Measurements from ENCODE around the gene SLC26A9. TPM values are rescaled to one million over a fixed set of nuclear protein-coding genes. Genes with fewer than 3 reads are reported as not detected.
"Not testable (repeated sequence)": the region's sequence is repeated elsewhere in the genome, so short reads cannot be mapped to it uniquely, and the experiment has no call there.

SLC26A9 gene
- total RNA-seq, 1 donor: not detected

DNA sequence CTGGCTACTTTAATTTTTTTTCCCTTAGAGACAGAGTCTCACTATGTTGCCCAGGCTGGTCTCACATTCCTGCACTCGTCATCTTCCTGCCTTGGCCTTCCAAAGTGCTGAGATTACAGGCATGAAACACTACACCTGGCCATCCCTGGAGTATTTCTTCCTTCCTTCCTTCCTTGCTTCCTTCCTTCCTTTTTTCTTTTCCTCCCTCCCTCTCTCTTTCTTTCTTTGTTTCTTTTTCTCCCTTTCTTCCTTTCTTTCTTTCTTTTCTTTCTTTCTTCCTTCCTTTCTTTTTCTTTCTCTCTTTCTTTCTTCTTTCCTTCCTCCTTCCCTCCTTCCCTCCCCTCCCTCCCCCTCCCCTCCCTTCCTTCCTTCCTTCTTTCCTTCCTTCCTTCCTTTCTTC is 46.9 kb downstream of the SLC26A9 start:
- Histone ChIP-seq H3K4me1 (ENCODE audit: insufficient read depth, low read length) (peaks cover 6% of the 10 kb centered on the region), H3K9me3 (ENCODE audit: low read depth, low read length) (no peaks in the 10 kb centered on the region), H3K27ac (ENCODE audit: low read depth, low read length) (no peak overlapping the region), H3K4me2 (ENCODE audit: insufficient read depth, low read length) (no peak overlapping the region), H3K27me3 (ENCODE audit: insufficient read depth, low read length) (no peaks in the 10 kb centered on the region), H2AFZ (ENCODE audit: low read length) (no peak overlapping the region), H3K79me2 (ENCODE audit: insufficient read depth, low read length) (no peaks in the 10 kb centered on the region), H4K20me1 (ENCODE audit: insufficient read depth, low read length) (no peaks in the 10 kb centered on the region), H3K36me3 (ENCODE audit: insufficient read depth, low read length) (no peaks in the 10 kb centered on the region), H3K4me3 (ENCODE audit: insufficient read depth, low read length) (no peak overlapping the region)
- TF ChIP-seq, protein P1, sequence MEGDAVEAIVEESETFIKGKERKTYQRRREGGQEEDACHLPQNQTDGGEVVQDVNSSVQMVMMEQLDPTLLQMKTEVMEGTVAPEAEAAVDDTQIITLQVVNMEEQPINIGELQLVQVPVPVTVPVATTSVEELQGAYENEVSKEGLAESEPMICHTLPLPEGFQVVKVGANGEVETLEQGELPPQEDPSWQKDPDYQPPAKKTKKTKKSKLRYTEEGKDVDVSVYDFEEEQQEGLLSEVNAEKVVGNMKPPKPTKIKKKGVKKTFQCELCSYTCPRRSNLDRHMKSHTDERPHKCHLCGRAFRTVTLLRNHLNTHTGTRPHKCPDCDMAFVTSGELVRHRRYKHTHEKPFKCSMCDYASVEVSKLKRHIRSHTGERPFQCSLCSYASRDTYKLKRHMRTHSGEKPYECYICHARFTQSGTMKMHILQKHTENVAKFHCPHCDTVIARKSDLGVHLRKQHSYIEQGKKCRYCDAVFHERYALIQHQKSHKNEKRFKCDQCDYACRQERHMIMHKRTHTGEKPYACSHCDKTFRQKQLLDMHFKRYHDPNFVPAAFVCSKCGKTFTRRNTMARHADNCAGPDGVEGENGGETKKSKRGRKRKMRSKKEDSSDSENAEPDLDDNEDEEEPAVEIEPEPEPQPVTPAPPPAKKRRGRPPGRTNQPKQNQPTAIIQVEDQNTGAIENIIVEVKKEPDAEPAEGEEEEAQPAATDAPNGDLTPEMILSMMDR (IDR thresholded peaks at IDR 0.05; ENCODE audit: extremely low read depth, low read depth, low read length): no peak
- no peak for DNase-seq (ENCODE audit: insufficient read length, low spot score, missing footprints)

DNA sequence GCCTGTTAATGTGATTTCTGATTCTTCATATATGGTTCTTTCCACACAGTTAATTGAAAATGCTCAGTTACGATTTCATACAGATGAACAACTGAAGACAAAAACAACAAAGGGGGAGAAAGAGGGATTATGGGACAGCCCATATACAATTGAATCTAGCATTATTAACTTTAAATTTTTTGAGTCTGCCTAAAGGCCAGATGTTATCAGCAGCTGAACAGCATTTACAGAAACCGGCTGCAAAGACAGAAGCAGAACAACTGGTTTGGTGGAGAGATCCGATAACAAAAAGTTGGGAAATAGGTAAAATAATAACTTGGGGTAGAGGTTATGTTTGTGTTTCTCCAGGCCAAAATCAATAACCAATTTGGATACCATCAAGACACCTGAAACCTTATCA is 49.1 kb downstream of the SLC26A9 start:
- not testable (repeated sequence) for H3K27me3 ChIP-seq (ENCODE audit: insufficient read depth, low read length); H3K4me2 ChIP-seq (ENCODE audit: insufficient read depth, low read length); DNase-seq (ENCODE audit: insufficient read length, low spot score, missing footprints)

DNA sequence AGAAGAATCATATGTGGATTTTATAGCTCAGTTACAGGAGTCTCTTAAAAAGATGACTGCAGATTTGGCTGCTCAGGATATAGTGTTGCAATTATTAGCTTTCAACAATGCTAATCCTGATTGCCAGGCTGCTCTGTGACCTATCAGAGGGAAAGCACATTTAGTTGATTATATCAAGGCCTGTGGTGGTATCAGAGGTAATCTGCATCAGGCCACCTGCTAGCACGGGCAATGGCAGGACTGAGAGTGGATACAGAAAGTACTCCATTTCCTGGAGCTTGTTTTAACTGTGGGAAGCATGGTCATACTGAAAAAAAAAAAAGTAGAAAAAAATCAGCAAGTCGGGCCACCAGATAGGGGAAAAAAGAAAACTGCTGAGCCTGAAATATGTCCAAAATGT is 51.1 kb downstream of the SLC26A9 start:
- not testable (repeated sequence) for H2AFZ ChIP-seq (ENCODE audit: low read length)

More for the DNA sequence above, 49.1 kb downstream of the SLC26A9 start:
- H3K4me1 ChIP-seq (ENCODE audit: insufficient read depth, low read length): peaks cover 27% of the 10 kb centered on the region
- H3K4me3 ChIP-seq (ENCODE audit: insufficient read depth, low read length); H3K9me3 ChIP-seq (ENCODE audit: low read depth, low read length); H3K79me2 ChIP-seq (ENCODE audit: insufficient read depth, low read length); H2AFZ ChIP-seq (ENCODE audit: low read length); H4K20me1 ChIP-seq (ENCODE audit: insufficient read depth, low read length); H3K27ac ChIP-seq (ENCODE audit: low read depth, low read length); H3K36me3 ChIP-seq (ENCODE audit: insufficient read depth, low read length): not testable (repeated sequence)

DNA sequence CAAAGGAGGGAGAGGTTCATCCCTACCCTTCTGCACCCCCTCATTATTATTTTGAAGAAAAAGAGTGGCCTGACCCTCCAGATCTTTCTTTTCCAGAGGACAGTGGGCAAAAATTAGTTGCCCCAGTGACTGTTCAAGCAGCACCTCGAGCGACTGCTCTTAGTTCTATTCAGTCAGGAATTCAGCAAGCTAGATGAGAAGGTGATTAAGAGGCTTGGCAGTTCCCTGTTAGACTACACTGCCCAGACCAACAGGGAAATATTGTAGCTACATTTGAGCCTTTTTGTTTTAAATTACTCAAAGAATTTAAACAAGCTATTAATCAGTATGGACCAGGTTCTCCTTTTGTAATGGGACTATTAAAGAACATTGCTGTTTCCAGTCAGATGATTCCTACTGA is 51.8 kb downstream of the SLC26A9 start:
- not testable (repeated sequence) for H3K27ac ChIP-seq (ENCODE audit: low read depth, low read length); DNase-seq (ENCODE audit: insufficient read length, low spot score, missing footprints); H3K36me3 ChIP-seq (ENCODE audit: insufficient read depth, low read length); H3K4me2 ChIP-seq (ENCODE audit: insufficient read depth, low read length); H4K20me1 ChIP-seq (ENCODE audit: insufficient read depth, low read length); H3K9me3 ChIP-seq (ENCODE audit: low read depth, low read length); H2AFZ ChIP-seq (ENCODE audit: low read length); H3K79me2 ChIP-seq (ENCODE audit: insufficient read depth, low read length); H3K4me3 ChIP-seq (ENCODE audit: insufficient read depth, low read length); H3K27me3 ChIP-seq (ENCODE audit: insufficient read depth, low read length)
- peaks cover 32% of the 10 kb centered on the region for H3K4me1 ChIP-seq (ENCODE audit: insufficient read depth, low read length)

More for the DNA sequence above, 51.1 kb downstream of the SLC26A9 start:
- not testable (repeated sequence) for H3K36me3 ChIP-seq (ENCODE audit: insufficient read depth, low read length); H3K27me3 ChIP-seq (ENCODE audit: insufficient read depth, low read length); H3K79me2 ChIP-seq (ENCODE audit: insufficient read depth, low read length); H4K20me1 ChIP-seq (ENCODE audit: insufficient read depth, low read length); H3K9me3 ChIP-seq (ENCODE audit: low read depth, low read length); H3K4me2 ChIP-seq (ENCODE audit: insufficient read depth, low read length); DNase-seq (ENCODE audit: insufficient read length, low spot score, missing footprints); H3K27ac ChIP-seq (ENCODE audit: low read depth, low read length); H3K4me3 ChIP-seq (ENCODE audit: insufficient read depth, low read length)
- H3K4me1 ChIP-seq (ENCODE audit: insufficient read depth, low read length): peaks cover 32% of the 10 kb centered on the region

DNA sequence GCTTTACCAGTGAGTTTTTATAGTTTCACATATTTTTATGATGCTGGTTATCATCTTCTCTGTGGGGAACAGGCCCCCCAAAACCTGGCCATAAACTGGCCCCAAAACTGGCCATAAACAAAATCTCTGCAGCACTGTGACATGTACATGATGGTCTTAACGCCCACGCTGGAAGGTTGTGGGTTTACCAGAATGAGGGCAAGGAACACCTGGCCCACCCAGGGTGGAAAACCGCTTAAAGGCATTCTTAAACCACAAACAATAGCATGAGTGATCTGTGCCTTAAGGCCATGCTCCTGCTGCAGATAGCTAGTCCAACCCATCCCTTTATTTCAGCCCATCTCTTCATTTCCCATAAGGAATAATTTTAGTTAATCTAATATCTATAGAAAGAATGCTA is 52.6 kb downstream of the SLC26A9 start:
- not testable (repeated sequence) for H3K9me3 ChIP-seq (ENCODE audit: low read depth, low read length); H2AFZ ChIP-seq (ENCODE audit: low read length); H3K4me3 ChIP-seq (ENCODE audit: insufficient read depth, low read length); DNase-seq (ENCODE audit: insufficient read length, low spot score, missing footprints); H4K20me1 ChIP-seq (ENCODE audit: insufficient read depth, low read length); H3K36me3 ChIP-seq (ENCODE audit: insufficient read depth, low read length); H3K4me2 ChIP-seq (ENCODE audit: insufficient read depth, low read length); H3K27me3 ChIP-seq (ENCODE audit: insufficient read depth, low read length); H3K79me2 ChIP-seq (ENCODE audit: insufficient read depth, low read length)
- peaks cover 32% of the 10 kb centered on the region for H3K4me1 ChIP-seq (ENCODE audit: insufficient read depth, low read length)
- H3K27ac ChIP-seq (ENCODE audit: low read depth, low read length): peak overlapping the region; percentile 57

DNA sequence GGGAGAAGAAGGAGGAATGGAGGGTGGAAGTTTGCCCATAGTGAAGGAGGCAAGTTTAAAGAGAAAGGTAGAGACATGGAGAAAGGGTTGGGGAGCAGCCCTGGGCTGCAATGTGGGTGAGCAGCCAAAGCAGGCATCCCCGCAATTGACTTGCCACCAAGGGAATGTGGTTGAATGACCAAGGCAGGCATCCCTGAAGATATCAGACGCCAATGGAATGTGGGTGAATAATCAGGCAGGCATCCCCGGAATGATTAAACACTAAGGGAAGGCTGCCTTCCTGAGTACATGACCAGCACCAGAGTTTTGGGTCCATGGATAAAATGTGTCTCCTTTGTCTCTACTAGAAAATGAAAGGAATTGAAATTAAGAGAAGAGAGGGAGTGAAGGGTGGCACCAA is 53.5 kb downstream of the SLC26A9 start:
- not testable (repeated sequence) for H2AFZ ChIP-seq (ENCODE audit: low read length); H3K4me3 ChIP-seq (ENCODE audit: insufficient read depth, low read length); H3K79me2 ChIP-seq (ENCODE audit: insufficient read depth, low read length); H3K9me3 ChIP-seq (ENCODE audit: low read depth, low read length); H4K20me1 ChIP-seq (ENCODE audit: insufficient read depth, low read length); H3K27me3 ChIP-seq (ENCODE audit: insufficient read depth, low read length); H3K36me3 ChIP-seq (ENCODE audit: insufficient read depth, low read length)
- Histone ChIP-seq H3K27ac (ENCODE audit: low read depth, low read length) (peak overlapping the region; percentile 57), H3K4me2 (ENCODE audit: insufficient read depth, low read length) (peak overlapping the region; percentile 39), H3K4me1 (ENCODE audit: insufficient read depth, low read length) (peaks cover 32% of the 10 kb centered on the region)
- peak; percentile 43 for DNase-seq (ENCODE audit: insufficient read length, low spot score, missing footprints)

DNA sequence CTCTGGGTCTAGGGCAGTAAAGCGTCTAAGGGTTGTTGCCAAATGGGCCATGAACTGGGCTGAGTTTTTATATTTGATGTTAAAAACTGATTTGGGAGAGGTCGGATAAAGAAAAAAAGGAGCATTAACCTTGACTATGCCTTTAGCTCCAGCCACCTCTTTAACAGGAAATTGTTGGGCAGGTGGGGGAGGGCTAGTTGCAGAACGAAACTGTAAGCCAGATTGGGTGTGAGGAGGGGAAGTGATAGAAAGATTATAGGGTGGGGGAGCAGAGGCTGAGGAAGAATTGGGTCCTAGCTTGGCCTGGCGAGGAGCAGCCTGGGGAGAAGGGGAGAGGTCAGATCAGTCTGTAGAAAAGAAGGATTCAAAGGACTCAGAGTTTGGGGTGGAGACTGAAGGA is 54.2 kb downstream of the SLC26A9 start:
- not testable (repeated sequence) for H3K9me3 ChIP-seq (ENCODE audit: low read depth, low read length); H4K20me1 ChIP-seq (ENCODE audit: insufficient read depth, low read length); DNase-seq (ENCODE audit: insufficient read length, low spot score, missing footprints); H3K27me3 ChIP-seq (ENCODE audit: insufficient read depth, low read length); H3K4me3 ChIP-seq (ENCODE audit: insufficient read depth, low read length); H3K79me2 ChIP-seq (ENCODE audit: insufficient read depth, low read length); H2AFZ ChIP-seq (ENCODE audit: low read length); H3K36me3 ChIP-seq (ENCODE audit: insufficient read depth, low read length)
- peak overlapping the region; percentile 16 for H3K27ac ChIP-seq (ENCODE audit: low read depth, low read length)
- peaks cover 32% of the 10 kb centered on the region for H3K4me1 ChIP-seq (ENCODE audit: insufficient read depth, low read length)
- peak overlapping the region; percentile 39 for H3K4me2 ChIP-seq (ENCODE audit: insufficient read depth, low read length)

Measured in osteoblast (primary cell).